ENCODE measurements around the gene FLOT1. TPM values are rescaled to one million over a fixed set of nuclear protein-coding genes. Genes with fewer than 3 reads are reported as not detected.
A peak's percentile ranks its signal among the peaks of the same experiment; 100 is the strongest.

The FLOT1 gene
- total RNA-seq (2021), result 107 and 111 TPM in 2 replicates
- long read RNA-seq, transcript FLOT1-201 (13 exons, 1,912 nt), result major isoform, 649 of 917 reads
- long read RNA-seq, partial matches to known transcripts, result 29 of 917 reads
- long read RNA-seq, other reads (novel, unspliced or antisense), result 237 of 917 reads

GRCh38 chr6:30742316-30743098 is at the start of gene FLOT1:
FLOT1 (minus strand) TSS chr6:30742687; CDS start chr6:30742189, 498 bp downstream.
- peak within 1 kb of the TSS; percentile 5 for H4K5ac ChIP-seq (ENCODE audit: insufficient read length, low read depth, low read length)
- H3K4me1 Mint-ChIP-seq, result peaks cover 24 to 25% of the 10 kb centered on the region in 2 experiments
- H3K27me3 Mint-ChIP-seq (ENCODE audit: low read depth), result peaks cover 3% of the 10 kb centered on the region; the same call in 1 of the 2 replicates
- no peak within 1 kb of the TSS for H2BK15ac ChIP-seq (ENCODE audit: low read depth, low read length)
- no CpG with 5 or more reads among the region's 66 CpGs for WGBS (ENCODE audit: extremely low coverage, insufficient read length, low lambda C conversion rate)
- no peak within 1 kb of the TSS for H3K4ac ChIP-seq (ENCODE audit: low read depth, low read length)
- H3T11ph ChIP-seq (ENCODE audit: low read length), result no peak within 1 kb of the TSS
- peak; percentile 98 for DNase-seq
- H2BK20ac ChIP-seq (ENCODE audit: low read depth, low read length, poor library complexity, severe bottlenecking), result no peak within 1 kb of the TSS
- no peak within 1 kb of the TSS for H3K56ac ChIP-seq (ENCODE audit: insufficient read length, low read depth, low read length)
- peak within 1 kb of the TSS; percentile 95 for H3K9ac ChIP-seq (ENCODE audit: extremely low read depth, insufficient read length, low read length)
- no peak for TF ChIP-seq CTCF (conservative IDR thresholded peaks at IDR 0.05)
- H2BK12ac ChIP-seq (ENCODE audit: insufficient read length, low read depth, low read length), result no peak within 1 kb of the TSS
- H2BK5ac ChIP-seq (ENCODE audit: insufficient read length, low read length), result no peak within 1 kb of the TSS
- peak within 1 kb of the TSS; percentile 37 to 94 (median 82) for H3K27ac Mint-ChIP-seq
- H3K36me3 Mint-ChIP-seq (ENCODE audit: insufficient read depth in 1 of 3, low read depth in 3 of 3), result peaks cover 39 to 48% (median 44%) of the 10 kb centered on the region in 3 experiments
- H3K79me2 ChIP-seq (ENCODE audit: insufficient read depth, low read length), result peaks cover 13% of the 10 kb centered on the region; the same call in 1 of the 2 replicates
- no peaks in the 10 kb centered on the region; a peak in 3 of 5 replicates for H3K9me3 Mint-ChIP-seq
- no peak within 1 kb of the TSS for H4K91ac ChIP-seq (ENCODE audit: insufficient read length, low read depth, low read length)
- peaks cover 2% of the 10 kb centered on the region; the same call in 1 of the 2 replicates for H3K4me1 ChIP-seq (ENCODE audit: insufficient read depth, low read length)
- H3K14ac ChIP-seq (ENCODE audit: insufficient read depth, low read length), result peak within 1 kb of the TSS; percentile 67
- H3K27me3 ChIP-seq (ENCODE audit: insufficient read depth, low read length), result no peaks in the 10 kb centered on the region; the same call in 1 of the 2 replicates
- no peak within 1 kb of the TSS for H2BK120ac ChIP-seq (ENCODE audit: low read depth, low read length, poor library complexity, severe bottlenecking)
- no peak within 1 kb of the TSS for H2AK5ac ChIP-seq (ENCODE audit: insufficient read length, low read length)
- peaks cover 2% of the 10 kb centered on the region for H4K20me1 ChIP-seq (ENCODE audit: control insufficient read depth, insufficient read depth, insufficient read length)
- peak within 1 kb of the TSS; percentile 94 to 95 for H3K4me3 Mint-ChIP-seq
- H3K18ac ChIP-seq (ENCODE audit: insufficient read length, low read depth, low read length), result peak within 1 kb of the TSS; percentile 77
- H3K23ac ChIP-seq (ENCODE audit: insufficient read length, low read depth, low read length), result no peak within 1 kb of the TSS
- H3K4me2 ChIP-seq (ENCODE audit: insufficient read depth, insufficient read length, low read length), result peak within 1 kb of the TSS; percentile 91
- peaks cover 6% of the 10 kb centered on the region for H3K79me1 ChIP-seq (ENCODE audit: insufficient read depth, low read depth, low read length, poor library complexity, severe bottlenecking)
- H3K9me3 ChIP-seq (ENCODE audit: control insufficient read depth, low read depth, low read length), result no peaks in the 10 kb centered on the region
- H4K8ac ChIP-seq (replicated peaks; ENCODE audit: insufficient read length, low read depth, low read length), result no peak within 1 kb of the TSS
- no peak within 1 kb of the TSS for H2AFZ ChIP-seq (ENCODE audit: low read length)
- peaks cover 17% of the 10 kb centered on the region for H3K23me2 ChIP-seq (ENCODE audit: insufficient read length, low read depth, low read length, poor library complexity, severe bottlenecking)
- H3K27ac ChIP-seq (ENCODE audit: insufficient read length, low read depth, low read length), result peak within 1 kb of the TSS; percentile 22

Data from H9 (cell line).